Mesenchymal stem cell (in vitro differentiated cells and primary cell): ENCODE results near the gene METTL8.
"Not testable (repeated sequence)": the region's sequence is repeated elsewhere in the genome, so short reads cannot be mapped to it uniquely, and the experiment has no call there.

Experiments used
- DNase-seq: peaks from one replicate; pipeline ENCODE4 v3.0.0-alpha.2; 2013
- H2AFZ ChIP-seq: one replicate; pipeline ENCODE4 v1.6.1; 2013; ENCODE audit warnings: low read depth, mild to moderate bottlenecking, control low read depth, inconsistent platforms, low read length, moderate library complexity
- H2AK5ac ChIP-seq: 2 replicates; pipeline ENCODE4 v1.6.1; 2013; ENCODE audit warnings: low read length, moderate library complexity, mild to moderate bottlenecking, inconsistent platforms; ENCODE audit not compliant: severe bottlenecking
- H2BK120ac ChIP-seq: one replicate; pipeline ENCODE4 v1.6.1; 2013; ENCODE audit warnings: low read depth, mild to moderate bottlenecking, inconsistent platforms, low read length, moderate library complexity
- H2BK12ac ChIP-seq, 2 experiments: one replicate each; pipeline ENCODE4 v1.6.1; 2013; ENCODE audit warnings: inconsistent platforms in 2 of 2, low read length in 2 of 2, mild to moderate bottlenecking in 2 of 2, moderate library complexity in 2 of 2, control low read depth in 1 of 2
- H2BK15ac ChIP-seq: one replicate; pipeline ENCODE4 v1.6.1; 2013; ENCODE audit warnings: mild to moderate bottlenecking, low read depth, inconsistent platforms; ENCODE audit not compliant: poor library complexity, severe bottlenecking
- H2BK5ac ChIP-seq: 2 replicates; pipeline ENCODE4 v1.6.1; 2013; ENCODE audit warnings: low read depth, mild to moderate bottlenecking, low read length, control low read depth, inconsistent platforms; ENCODE audit not compliant: poor library complexity, severe bottlenecking
- H3K14ac ChIP-seq, 2 experiments: one replicate each; pipeline ENCODE4 v1.6.1; 2013; ENCODE audit warnings: inconsistent platforms in 2 of 2, low read length in 2 of 2, control low read depth in 1 of 2, mild to moderate bottlenecking in 1 of 2, moderate library complexity in 1 of 2
- H3K18ac ChIP-seq, 2 experiments: one replicate each; pipeline ENCODE4 v1.6.1; 2013; ENCODE audit warnings: inconsistent platforms in 2 of 2, low read length in 2 of 2, control low read depth in 1 of 2, low read depth in 1 of 2, mild to moderate bottlenecking in 1 of 2
- H3K23ac ChIP-seq, 2 experiments: one replicate each; pipeline ENCODE4 v1.6.1; 2013; ENCODE audit warnings: inconsistent platforms in 2 of 2, low read length in 2 of 2, mild to moderate bottlenecking in 2 of 2, moderate library complexity in 2 of 2, control low read depth in 1 of 2
- H3K27ac ChIP-seq: 2 replicates; pipeline ENCODE4 v1.5.1; 2013; ENCODE audit warnings: mild to moderate bottlenecking, moderate library complexity, low read length, control low read depth, inconsistent platforms; ENCODE audit not compliant: poor library complexity, severe bottlenecking
- H3K27me3 ChIP-seq, 2 experiments: 2 replicates each; pipeline versions ENCODE4 v1.6.1 to v1.7.0; 2013; ENCODE audit warnings: low read length in 2 of 2, mild to moderate bottlenecking in 2 of 2, moderate library complexity in 2 of 2, control low read depth in 1 of 2, inconsistent platforms in 1 of 2; ENCODE audit not compliant: control insufficient read depth in 1 of 2, insufficient read depth in 1 of 2
- H3K36me3 ChIP-seq, 2 experiments: 2 replicates each; pipeline versions ENCODE4 v1.6.1 to v1.7.0; 2013; ENCODE audit warnings: low read length in 2 of 2, control low read depth in 1 of 2, inconsistent platforms in 1 of 2, low read depth in 1 of 2, mild to moderate bottlenecking in 1 of 2; ENCODE audit not compliant: insufficient read depth in 2 of 2, control insufficient read depth in 1 of 2
- H3K4ac ChIP-seq, 2 experiments: one replicate each; pipeline ENCODE4 v1.6.1; 2013; ENCODE audit warnings: inconsistent platforms in 2 of 2, low read length in 2 of 2, mild to moderate bottlenecking in 2 of 2, moderate library complexity in 2 of 2, control low read depth in 1 of 2, low read depth in 1 of 2
- H3K4me1 ChIP-seq: 2 replicates; pipeline ENCODE4 v1.6.1; 2013; ENCODE audit warnings: low read depth, low read length, control low read depth; ENCODE audit not compliant: control insufficient read depth, insufficient read depth
- H3K4me2 ChIP-seq: 2 replicates; pipeline ENCODE4 v1.6.1; 2013; ENCODE audit warnings: low read length, mild to moderate bottlenecking, inconsistent platforms; ENCODE audit not compliant: poor library complexity, severe bottlenecking
- H3K4me3 ChIP-seq, 2 experiments: 2 replicates each; pipeline versions ENCODE4 v1.5.1 to v1.7.0; 2013; ENCODE audit warnings: low read length in 2 of 2, mild to moderate bottlenecking in 2 of 2, control low read depth in 1 of 2, low read depth in 1 of 2; ENCODE audit not compliant: insufficient read depth in 1 of 2
- H3K79me1 ChIP-seq: replicated peaks from 2 replicates; pipeline ENCODE4 v1.6.1; 2013; ENCODE audit warnings: mild to moderate bottlenecking, control low read depth, low read length, inconsistent platforms; ENCODE audit not compliant: poor library complexity, severe bottlenecking
- H3K9ac ChIP-seq: 2 replicates; pipeline ENCODE4 v1.7.0; 2013; ENCODE audit warnings: mild to moderate bottlenecking, low read length, moderate library complexity
- H3K9me3 ChIP-seq: 2 replicates; pipeline ENCODE4 v1.7.0; 2013; ENCODE audit warnings: mild to moderate bottlenecking, low read length; ENCODE audit not compliant: control insufficient read depth
- H4K8ac ChIP-seq: one replicate; pipeline ENCODE4 v1.6.1; 2013; ENCODE audit warnings: inconsistent platforms, mild to moderate bottlenecking, low read length, moderate library complexity
- H4K91ac ChIP-seq: one replicate; pipeline ENCODE4 v1.6.1; 2013; ENCODE audit warnings: mild to moderate bottlenecking, low read length, inconsistent platforms
- WGBS: methylation state at CpG from one replicate; pipeline ENCODE4 v1.1.7; 2013; ENCODE audit warnings: mixed read lengths; 5-methylcytosine and 5-hydroxymethylcytosine counted together

Gene METTL8

DNA sequence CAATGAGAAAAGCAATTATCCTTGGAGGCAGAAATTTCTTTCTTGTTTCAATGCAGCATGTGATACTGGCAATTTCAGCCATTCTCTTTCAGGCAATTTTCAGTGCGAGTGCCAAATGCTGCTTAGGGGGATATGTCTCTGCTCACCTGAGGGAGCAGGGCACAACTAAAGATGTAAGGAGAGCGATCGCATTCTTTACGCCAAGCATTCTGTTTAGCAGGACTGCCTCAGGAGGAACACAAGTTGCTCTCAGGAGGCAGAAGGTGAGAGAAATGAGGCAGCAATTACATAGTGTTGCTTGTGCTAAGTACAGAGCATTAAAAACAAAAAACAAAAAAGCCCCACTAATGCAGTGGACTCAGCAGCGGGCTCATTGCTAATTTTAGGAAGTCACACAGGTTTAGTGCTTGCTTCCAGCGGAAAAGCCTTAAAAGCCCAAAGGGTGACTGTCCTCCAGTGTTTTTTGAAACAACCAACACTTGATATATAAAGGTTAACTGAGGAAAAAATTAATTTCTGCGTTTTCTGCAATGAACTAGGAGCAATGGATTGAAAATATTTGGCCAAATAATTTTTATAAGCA, 116.9 kb downstream of the METTL8 start:
- no peak for DNase-seq
- H3K14ac ChIP-seq = no peak overlapping the region
- no peak overlapping the region for H3K4me3 ChIP-seq
- no peak overlapping the region for H3K4me2 ChIP-seq
- H4K91ac ChIP-seq = no peak overlapping the region
- H3K27ac ChIP-seq = no peak overlapping the region
- H2AK5ac ChIP-seq = no peak overlapping the region
- no peaks in the 10 kb centered on the region for H3K79me1 ChIP-seq
- no peak overlapping the region for H3K18ac ChIP-seq
- H3K23ac ChIP-seq = no peak overlapping the region
- H2BK15ac ChIP-seq = no peak overlapping the region
- H3K27me3 ChIP-seq = no peaks in the 10 kb centered on the region
- H3K9ac ChIP-seq = no peak overlapping the region
- peaks cover 3 to 21% of the 10 kb centered on the region in 2 experiments for H3K36me3 ChIP-seq
- WGBS = 76% methylated on average over 5 of the region's 7 CpGs
- H2AFZ ChIP-seq = no peak overlapping the region
- H2BK12ac ChIP-seq = no peak overlapping the region
- H2BK120ac ChIP-seq = no peak overlapping the region
- no peaks in the 10 kb centered on the region for H3K4me1 ChIP-seq
- peaks cover 4% of the 10 kb centered on the region for H3K9me3 ChIP-seq
- no peak overlapping the region for H2BK5ac ChIP-seq
- H3K4ac ChIP-seq = no peak overlapping the region
- no peak overlapping the region for H4K8ac ChIP-seq

DNA sequence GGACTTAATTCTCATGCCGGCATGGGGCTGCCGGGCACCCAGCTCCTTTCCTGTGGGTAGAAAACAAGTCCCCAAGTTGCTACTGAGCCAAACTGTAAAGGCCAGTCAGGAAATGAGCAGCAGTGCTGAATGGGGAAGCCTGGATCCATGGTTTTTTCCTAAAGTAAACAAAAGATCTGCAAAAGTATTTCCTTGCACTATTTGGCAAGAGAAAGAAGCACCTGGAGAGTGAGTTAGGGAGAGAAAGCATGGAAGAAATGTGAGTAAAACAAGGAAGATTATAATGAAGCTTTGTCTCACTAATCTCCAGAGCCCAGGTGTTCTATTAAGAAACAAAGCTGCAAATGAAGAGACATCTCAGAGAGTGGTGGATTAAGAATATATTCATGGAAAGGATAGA, 117.6 kb downstream of the METTL8 start:
- 13% methylated on average over 2 of the region's 2 CpGs for WGBS
- DNase-seq = peak; percentile 13
- no peak overlapping the region for H3K4ac ChIP-seq
- no peak overlapping the region for H2AFZ ChIP-seq
- H3K23ac ChIP-seq = no peak overlapping the region
- no peak overlapping the region for H3K18ac ChIP-seq
- peaks cover 3 to 16% of the 10 kb centered on the region in 2 experiments for H3K36me3 ChIP-seq
- no peak overlapping the region for H4K8ac ChIP-seq
- no peak overlapping the region for H2AK5ac ChIP-seq
- H3K4me1 ChIP-seq = no peaks in the 10 kb centered on the region
- H3K4me3 ChIP-seq = no peak overlapping the region
- no peak overlapping the region for H4K91ac ChIP-seq
- no peak overlapping the region for H2BK15ac ChIP-seq
- H3K27me3 ChIP-seq = no peaks in the 10 kb centered on the region
- no peaks in the 10 kb centered on the region for H3K79me1 ChIP-seq
- no peak overlapping the region for H2BK12ac ChIP-seq
- H3K9me3 ChIP-seq = peaks cover 10% of the 10 kb centered on the region
- H3K27ac ChIP-seq = no peak overlapping the region
- no peak overlapping the region for H2BK120ac ChIP-seq
- H3K9ac ChIP-seq = no peak overlapping the region
- H3K4me2 ChIP-seq = no peak overlapping the region
- no peak overlapping the region for H3K14ac ChIP-seq
- no peak overlapping the region for H2BK5ac ChIP-seq

- no peak for DNase-seq
- no peak overlapping the region for H3K9ac ChIP-seq
- peaks cover 3 to 12% of the 10 kb centered on the region in 2 experiments for H3K36me3 ChIP-seq
- no peak overlapping the region for H4K8ac ChIP-seq
- no peak overlapping the region for H2AFZ ChIP-seq
- no peak overlapping the region for H2BK5ac ChIP-seq
- H2AK5ac ChIP-seq = no peak overlapping the region
- H4K91ac ChIP-seq = no peak overlapping the region
- no peak overlapping the region for H3K14ac ChIP-seq
- no peak overlapping the region for H3K4me3 ChIP-seq
- no peak overlapping the region for H3K4ac ChIP-seq
- H3K27ac ChIP-seq = no peak overlapping the region
- no peak overlapping the region for H2BK12ac ChIP-seq
- H3K27me3 ChIP-seq = no peaks in the 10 kb centered on the region
- 100% methylated on average over 1 of the region's 3 CpGs for WGBS
- H3K9me3 ChIP-seq = peaks cover 11% of the 10 kb centered on the region
- H3K23ac ChIP-seq = no peak overlapping the region
- H3K4me1 ChIP-seq = no peaks in the 10 kb centered on the region
- no peak overlapping the region for H2BK15ac ChIP-seq
- H3K4me2 ChIP-seq = no peak overlapping the region
- H2BK120ac ChIP-seq = no peak overlapping the region
- H3K79me1 ChIP-seq = no peaks in the 10 kb centered on the region
- no peak overlapping the region for H3K18ac ChIP-seq
Observed at GRCh38 chr2:171315781-171316180, 118.0 kb downstream of the METTL8 start.

DNA sequence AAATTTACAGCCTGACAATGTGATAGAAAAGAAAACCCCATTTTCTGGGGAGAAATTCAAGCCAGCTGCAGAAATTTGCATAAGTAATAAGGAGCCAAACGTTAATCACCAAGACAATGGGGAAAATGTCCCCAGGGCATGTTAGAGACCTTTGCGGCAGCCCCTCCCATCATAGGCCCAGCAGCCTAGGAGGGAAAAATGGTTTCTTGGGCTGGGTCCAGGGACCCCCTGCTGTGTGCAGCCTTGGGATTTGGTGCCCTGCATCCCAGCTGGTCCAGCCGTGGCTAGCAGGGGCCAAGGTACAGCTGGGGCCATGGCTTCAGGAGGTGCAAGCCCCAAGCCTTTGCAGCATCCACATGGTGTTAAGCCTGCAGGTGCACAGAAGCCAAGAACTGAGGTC, 121.6 kb downstream of the METTL8 start:
- H3K27ac ChIP-seq, H3K4me3 ChIP-seq, H3K4ac ChIP-seq, DNase-seq, H3K23ac ChIP-seq, H3K79me1 ChIP-seq, H2AK5ac ChIP-seq, H2AFZ ChIP-seq, H2BK12ac ChIP-seq, H2BK5ac ChIP-seq, H4K91ac ChIP-seq, H3K27me3 ChIP-seq, H4K8ac ChIP-seq, H2BK15ac ChIP-seq, H3K9ac ChIP-seq, H3K4me1 ChIP-seq, H3K4me2 ChIP-seq, H3K18ac ChIP-seq, H2BK120ac ChIP-seq: not testable (repeated sequence)
- WGBS = 98% methylated on average over 3 of the region's 3 CpGs
- peaks cover 11% of the 10 kb centered on the region for H3K9me3 ChIP-seq
- peaks cover 3 to 11% of the 10 kb centered on the region in 2 experiments for H3K36me3 ChIP-seq
- peak overlapping the region in 1 of 2 experiments; percentile 39 for H3K14ac ChIP-seq
